Measurements from ENCODE around the gene CEP170B. TPM values are rescaled to one million over a fixed set of nuclear protein-coding genes. Genes with fewer than 3 reads are reported as not detected.
"Not testable (repeated sequence)": the region's sequence is repeated elsewhere in the genome, so short reads cannot be mapped to it uniquely, and the experiment has no call there.

Gene CEP170B
- total RNA-seq, 2 donors from 2014 or later: 29.1 to 81.2 TPM

GRCh38 chr14:104855532-104856090 lies 9.5 kb upstream of the CEP170B start:
- intact Hi-C loops (cut with DNase I): no loop called here
- Histone ChIP-seq H3K27me3 (replicated peaks; ENCODE audit: insufficient read depth) (no peaks in the 10 kb centered on the region), H3K4me1 (replicated peaks) (no peaks in the 10 kb centered on the region), H3K9me3 (no peaks in the 10 kb centered on the region), H3K27ac (no peak overlapping the region), H3K4me3 (no peak overlapping the region), H3K36me3 (no peaks in the 10 kb centered on the region)
- 49% methylated on average over 12 of the region's 12 CpGs for WGBS
- TF ChIP-seq, protein P1, sequence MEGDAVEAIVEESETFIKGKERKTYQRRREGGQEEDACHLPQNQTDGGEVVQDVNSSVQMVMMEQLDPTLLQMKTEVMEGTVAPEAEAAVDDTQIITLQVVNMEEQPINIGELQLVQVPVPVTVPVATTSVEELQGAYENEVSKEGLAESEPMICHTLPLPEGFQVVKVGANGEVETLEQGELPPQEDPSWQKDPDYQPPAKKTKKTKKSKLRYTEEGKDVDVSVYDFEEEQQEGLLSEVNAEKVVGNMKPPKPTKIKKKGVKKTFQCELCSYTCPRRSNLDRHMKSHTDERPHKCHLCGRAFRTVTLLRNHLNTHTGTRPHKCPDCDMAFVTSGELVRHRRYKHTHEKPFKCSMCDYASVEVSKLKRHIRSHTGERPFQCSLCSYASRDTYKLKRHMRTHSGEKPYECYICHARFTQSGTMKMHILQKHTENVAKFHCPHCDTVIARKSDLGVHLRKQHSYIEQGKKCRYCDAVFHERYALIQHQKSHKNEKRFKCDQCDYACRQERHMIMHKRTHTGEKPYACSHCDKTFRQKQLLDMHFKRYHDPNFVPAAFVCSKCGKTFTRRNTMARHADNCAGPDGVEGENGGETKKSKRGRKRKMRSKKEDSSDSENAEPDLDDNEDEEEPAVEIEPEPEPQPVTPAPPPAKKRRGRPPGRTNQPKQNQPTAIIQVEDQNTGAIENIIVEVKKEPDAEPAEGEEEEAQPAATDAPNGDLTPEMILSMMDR (IDR thresholded peaks at IDR 0.05): no peak
- TF ChIP-seq POLR2A (IDR thresholded peaks at IDR 0.05) (no peak), POLR2AphosphoS5 (IDR thresholded peaks at IDR 0.05) (no peak)
- DNase-seq (ENCODE audit: low spot score): no peak

DNA sequence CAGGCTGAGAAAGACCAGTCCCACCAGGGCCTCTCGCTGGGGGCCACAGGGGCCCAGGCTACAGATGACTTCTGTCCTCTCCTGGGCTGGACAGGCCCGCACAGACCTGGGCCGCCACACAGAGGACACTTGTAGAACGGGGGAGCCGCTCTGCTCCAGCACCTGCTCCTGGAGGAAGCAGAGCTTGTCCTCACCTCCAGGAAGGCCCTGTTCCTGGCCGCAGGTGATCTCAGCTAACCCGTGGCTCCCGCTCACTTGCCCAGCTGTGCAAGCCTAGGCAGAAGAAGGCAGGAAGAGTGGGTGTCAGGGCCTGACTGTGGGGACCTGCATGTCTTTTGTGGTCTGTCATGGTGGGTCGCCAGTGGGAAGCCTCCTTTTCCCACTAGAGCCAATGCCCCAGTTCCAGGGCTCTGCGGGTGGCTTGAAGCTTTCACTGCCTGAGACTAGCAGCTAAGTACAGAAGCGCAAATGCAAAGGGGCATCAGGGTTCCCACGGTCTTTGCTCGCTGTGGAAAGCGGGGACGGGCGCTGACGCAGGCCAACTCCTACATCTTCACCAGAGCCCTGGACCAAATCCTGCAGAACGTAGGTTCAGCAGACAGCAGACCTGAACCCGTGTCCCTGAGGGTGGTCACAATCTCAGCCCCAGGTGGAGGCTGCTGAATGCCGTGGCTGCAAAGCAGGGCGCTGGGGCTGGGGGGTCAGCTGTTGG lies 8.8 kb upstream of the CEP170B start:
- Histone ChIP-seq H3K27me3 (replicated peaks; ENCODE audit: insufficient read depth) (no peaks in the 10 kb centered on the region), H3K36me3 (no peaks in the 10 kb centered on the region), H3K9me3 (no peaks in the 10 kb centered on the region), H3K4me1 (replicated peaks) (no peaks in the 10 kb centered on the region), H3K27ac (no peak overlapping the region), H3K4me3 (no peak overlapping the region)
- DNase-seq (ENCODE audit: low spot score): no peak
- TF ChIP-seq POLR2A (IDR thresholded peaks at IDR 0.05) (no peak), POLR2AphosphoS5 (IDR thresholded peaks at IDR 0.05) (no peak)
- TF ChIP-seq, protein P1 (IDR thresholded peaks at IDR 0.05): no peak
- intact Hi-C loops (cut with DNase I): no loop called here
- WGBS: 84% methylated on average over 20 of the region's 21 CpGs

GRCh38 chr14:104856869-104857860 lies 7.9 kb upstream of the CEP170B start:
- Histone ChIP-seq H3K9me3 (no peaks in the 10 kb centered on the region), H3K4me1 (replicated peaks) (no peaks in the 10 kb centered on the region), H3K4me3 (no peak overlapping the region), H3K27ac (no peak overlapping the region), H3K36me3 (no peaks in the 10 kb centered on the region), H3K27me3 (replicated peaks; ENCODE audit: insufficient read depth) (no peaks in the 10 kb centered on the region)
- DNase-seq (ENCODE audit: low spot score): no peak
- TF ChIP-seq, protein P1 (IDR thresholded peaks at IDR 0.05): no peak
- no peak for TF ChIP-seq POLR2A (IDR thresholded peaks at IDR 0.05)
- no peak for TF ChIP-seq POLR2AphosphoS5 (IDR thresholded peaks at IDR 0.05)
- 78% methylated on average over 25 of the region's 25 CpGs for WGBS
- intact Hi-C loops (cut with DNase I): no loop called here

DNA sequence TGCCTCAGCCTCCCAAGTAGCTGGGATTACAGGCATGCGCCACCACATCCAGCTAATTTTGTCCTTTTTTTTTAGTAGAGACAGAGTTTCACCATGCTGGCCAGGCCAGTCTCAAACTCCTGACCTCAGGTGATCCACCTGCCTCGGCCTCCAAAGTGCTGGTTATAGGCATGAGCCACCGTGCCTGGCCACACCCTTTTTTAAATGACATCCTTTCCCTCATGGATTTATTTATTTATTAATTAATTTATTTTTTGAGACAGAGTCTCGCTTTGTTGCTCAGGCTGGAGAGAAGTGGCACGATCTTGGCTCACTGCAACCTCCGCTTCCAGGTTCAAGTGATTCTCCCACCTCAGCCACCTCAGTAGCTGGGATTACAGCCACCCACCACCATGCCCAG lies 7.1 kb upstream of the CEP170B start:
- H3K4me1 ChIP-seq (replicated peaks); H3K27me3 ChIP-seq (replicated peaks; ENCODE audit: insufficient read depth); intact Hi-C loops (cut with DNase I); H3K4me3 ChIP-seq; H3K9me3 ChIP-seq; DNase-seq (ENCODE audit: low spot score); H3K27ac ChIP-seq; H3K36me3 ChIP-seq: not testable (repeated sequence)
- WGBS: 96% methylated on average over 6 of the region's 6 CpGs

- WGBS: 84% methylated on average over 8 of the region's 8 CpGs
- TF ChIP-seq, protein P1 (IDR thresholded peaks at IDR 0.05): no peak
- TF ChIP-seq POLR2AphosphoS5 (IDR thresholded peaks at IDR 0.05) (no peak), POLR2A (IDR thresholded peaks at IDR 0.05) (no peak)
- Histone ChIP-seq H3K27ac (no peak overlapping the region), H3K9me3 (no peaks in the 10 kb centered on the region), H3K27me3 (replicated peaks; ENCODE audit: insufficient read depth) (no peaks in the 10 kb centered on the region), H3K4me1 (replicated peaks) (no peaks in the 10 kb centered on the region), H3K36me3 (no peaks in the 10 kb centered on the region), H3K4me3 (no peak overlapping the region)
- DNase-seq (ENCODE audit: low spot score): no peak
- intact Hi-C loops (cut with DNase I): no loop called here
These were observed 6.1 kb upstream of the CEP170B start for GRCh38 chr14:104858811-104859426.

Measured in prostate gland (tissue), 2 donors.